GM12878 (cell line): ENCODE data around the gene FANCI. TPM values are rescaled to one million over a fixed set of nuclear protein-coding genes. Genes with fewer than 3 reads are reported as not detected.

Experiments used
- ATAC-seq: fragments of 200-7000 bp; cut with Tn5 transposase; 3 replicates; pipeline ENCODE4 v1.9.1; 2020; ENCODE audit warnings: mild to moderate bottlenecking, moderate library complexity
- BruUV-seq: library from RNA; stranded (reverse); fragments of 400-500 nt; replicated peaks from 2 replicates; lab custom pipeline; 2021; lab: Mats Ljungman, UMichigan
- CTCF ChIA-PET: fragments of 300-600 bp; sonication (Branson Sonifier 250); formaldehyde crosslinking; extraction: SDS; loops from one replicate; lab custom pipeline; 2021; ENCODE audit warnings: inconsistent platforms; lab: Yijun Ruan, JAX
- POLR2A ChIA-PET: fragments of 350-600 bp; formaldehyde crosslinking; extraction: SDS; loops from one replicate; lab custom pipeline; 2021; ENCODE audit warnings: inconsistent platforms; lab: Charles Lee
- RAD21 ChIA-PET: fragments of 300-600 bp; sonication (Branson Sonifier 250); formaldehyde crosslinking; loops from one replicate; lab custom pipeline; 2023; ENCODE audit warnings: antibody characterized with exemption; ENCODE audit not compliant: unreplicated experiment; lab: Charles Lee
- SMC1A ChIA-PET: fragments of 300-600 bp; sonication (Branson Sonifier 250); formaldehyde crosslinking; loops from one replicate; lab custom pipeline; 2023; ENCODE audit not compliant: unreplicated experiment, uncharacterized antibody; lab: Charles Lee
- DNase-seq: peaks from one replicate; pipeline ENCODE4 v3.0.0-alpha.2; 2011; ENCODE audit warnings: low read depth, low spot score
- FAIRE-seq: peaks from 3 replicates; lab custom pipeline; 2011; peaks lifted over from hg19 to GRCh38; lab: Jason Lieb, UNC
- H2AFZ ChIP-seq: 2 replicates; pipeline ENCODE4 v1.6.0; 2011; ENCODE audit warnings: low read depth, low read length, control low read depth; ENCODE audit not compliant: control insufficient read depth
- H3K27ac ChIP-seq: 2 replicates; pipeline ENCODE4 v1.5.1; 2011; ENCODE audit warnings: control low read depth; ENCODE audit not compliant: control insufficient read depth, insufficient read depth
- H3K27me3 ChIP-seq, 2 experiments: replicated peaks in 1 of 2; 2 replicates each; pipeline versions ENCODE4 v1.6.0 to v1.6.1; 2011; ENCODE audit warnings: low read length in 1 of 2; ENCODE audit not compliant: control insufficient read depth in 2 of 2, insufficient read depth in 2 of 2
- H3K36me3 ChIP-seq, 2 experiments: 2 replicates each; pipeline ENCODE4 v1.5.1; 2011; ENCODE audit warnings: low read length in 1 of 2; ENCODE audit not compliant: control insufficient read depth in 2 of 2, insufficient read depth in 2 of 2
- H3K4me1 ChIP-seq: 2 replicates; pipeline ENCODE4 v1.6.1; 2011; ENCODE audit warnings: mild to moderate bottlenecking, low read length, moderate library complexity, mixed read lengths; ENCODE audit not compliant: control insufficient read depth, insufficient read depth
- H3K4me2 ChIP-seq: 2 replicates; pipeline ENCODE4 v1.6.0; 2011; ENCODE audit warnings: control low read depth; ENCODE audit not compliant: control insufficient read depth, insufficient read depth
- H3K4me3 ChIP-seq: fragments of 200-600 bp; sonication (generic); 2 replicates; pipeline ENCODE4 v1.5.1; 2016
- H3K79me2 ChIP-seq: 2 replicates; pipeline ENCODE4 v1.6.0; 2011; ENCODE audit warnings: low read length; ENCODE audit not compliant: control insufficient read depth, insufficient read depth
- H3K9ac ChIP-seq: 2 replicates; pipeline ENCODE4 v1.8.0; 2011; ENCODE audit warnings: low read length, control low read depth, mixed read lengths; ENCODE audit not compliant: control insufficient read depth, insufficient read depth
- H3K9me3 ChIP-seq: replicated peaks from 3 replicates; pipeline ENCODE4 v1.5.1; 2011; ENCODE audit warnings: mild to moderate bottlenecking, low read length; ENCODE audit not compliant: control insufficient read depth, insufficient read depth
- H4K20me1 ChIP-seq: 2 replicates; pipeline ENCODE4 v1.6.0; 2011; ENCODE audit not compliant: control insufficient read depth, insufficient read depth
- ASH2L ChIP-seq: fragments of 300-600, 200-600 bp; sonication (generic); IDR thresholded peaks from 2 replicates; pipeline ENCODE4 v1.6.1; 2017; ENCODE audit warnings: low read depth, mild to moderate bottlenecking, borderline replicate concordance
- BMI1 ChIP-seq: fragments of 450-650 bp; IDR thresholded peaks from 2 replicates; pipeline ENCODE4 v1.6.1; 2016; ENCODE audit warnings: mild to moderate bottlenecking, moderate library complexity, borderline replicate concordance
- HDAC6 ChIP-seq: fragments of 200-600 bp; sonication (generic); IDR thresholded peaks from one replicate; pipeline ENCODE4 v1.8.0; 2017; ENCODE audit warnings: antibody characterized with exemption; ENCODE audit not compliant: unreplicated experiment
- NFYB ChIP-seq: IDR thresholded peaks from 2 replicates; pipeline ENCODE4 v1.6.1; 2011; ENCODE audit warnings: low read depth, mild to moderate bottlenecking, low read length, improper control_type of control experiment, moderate library complexity; ENCODE audit not compliant: insufficient read depth
- NKRF ChIP-seq: fragments of 450-650 bp; conservative IDR thresholded peaks from 2 replicates; pipeline ENCODE4 v1.6.1; 2017; ENCODE audit warnings: mild to moderate bottlenecking, moderate library complexity
- NR2C1 ChIP-seq: fragments of 450-650 bp; IDR thresholded peaks from 2 replicates; pipeline ENCODE4 v1.6.1; 2017; ENCODE audit warnings: antibody characterized with exemption, mild to moderate bottlenecking, moderate library complexity
- PML ChIP-seq: IDR thresholded peaks from 2 replicates; pipeline ENCODE4 v1.6.1; 2012; ENCODE audit warnings: low read length, inconsistent platforms
- POU2F2 ChIP-seq: IDR thresholded peaks from 3 replicates; pipeline ENCODE4 v1.6.1; 2011; ENCODE audit warnings: low read depth, mild to moderate bottlenecking, low read length, borderline replicate concordance
- RCOR1 ChIP-seq: conservative IDR thresholded peaks from 2 replicates; pipeline ENCODE4 v1.6.1; 2012; ENCODE audit warnings: low read depth, low read length, improper control_type of control experiment
- SIX5 ChIP-seq: IDR thresholded peaks from 2 replicates; pipeline ENCODE4 v1.6.1; 2011; ENCODE audit warnings: mild to moderate bottlenecking, low read depth, low read length, moderate library complexity; ENCODE audit not compliant: severe bottlenecking
- STAT1 ChIP-seq: fragments of 450-650 bp; conservative IDR thresholded peaks from 2 replicates; pipeline ENCODE4 v1.6.1; 2014; ENCODE audit warnings: antibody characterized with exemption, mild to moderate bottlenecking
- STAT3 ChIP-seq: IDR thresholded peaks from 2 replicates; pipeline ENCODE4 v1.6.1; 2011; ENCODE audit warnings: low read depth, low read length, improper control_type of control experiment
- TBL1XR1 ChIP-seq: IDR thresholded peaks from 2 replicates; pipeline ENCODE4 v1.6.1; 2012; ENCODE audit warnings: low read depth, low read length, improper control_type of control experiment
- ZBTB11 ChIP-seq: fragments of 450-650 bp; formaldehyde crosslinking; IDR thresholded peaks from 2 replicates; pipeline ENCODE4 v1.5.0; 2022; ENCODE audit warnings: mild to moderate bottlenecking, missing genetic modification characterization
- ZBTB40 ChIP-seq: fragments of 450-650 bp; IDR thresholded peaks from 2 replicates; pipeline ENCODE4 v1.6.1; 2016; ENCODE audit warnings: mild to moderate bottlenecking, moderate library complexity, borderline replicate concordance
- in situ Hi-C: fragments of 300-500 bp; cut with MboI; formaldehyde crosslinking; loops from 9 replicates; pipeline ENCODE4 v1.14.3; 2018; ENCODE audit warnings: mixed read lengths
- intact Hi-C: fragments of 100-400 bp; cut with micrococcal nuclease; formaldehyde crosslinking; loops from one replicate; pipeline ENCODE4 v1.14.2; 2022; ENCODE audit not compliant: unreplicated experiment
- polyA plus RNA-seq, 11 experiments: library from polyadenylated mRNA; depleted of rRNA in 4 of 11; unstranded in 6 of 11; stranded (reverse) in 5 of 11; fragments of >200 nt; fragmentation: Nextera tagmentation in 4 of 11; fragmentation: Illumina TruSeq in 1 of 11; extraction: Ambion mirVana in 4 of 11; extraction: Trizol in 1 of 11; gene quantifications; 1 replicate in 1 of 11; 2 replicates in 10 of 11; pipeline versions ENCODE4 v1.2.1 to v1.2.3, GENCODE V29; 2011 to 2016; ENCODE audit warnings: inconsistent platforms in 2 of 11, missing spikeins in 2 of 11, low read depth in 1 of 11
- total RNA-seq, 4 experiments: library from RNA; depleted of rRNA in 3 of 4; stranded (reverse); fragments of >200 nt in 3 of 4; fragmentation: Illumina TruSeq in 1 of 4; extraction: Trizol in 1 of 4; gene quantifications; 2 replicates each; pipeline versions ENCODE4 v1.2.1 to v1.2.3, GENCODE V29; 2013 to 2021

Gene FANCI
- total and polyA plus RNA-seq, 10 of the 15 experiments (the other 5 are each of a cell fraction or from before 2014, with no cell fraction given) = 38.1 to 129 (median 82.4) TPM

- no peak for TF ChIP-seq BMI1
- TF ChIP-seq NFYB = no peak
- TF ChIP-seq NR2C1 = no peak
- TF ChIP-seq STAT3 = no peak
- TF ChIP-seq ASH2L = no peak
- TF ChIP-seq STAT1 = no peak
- no peak for TF ChIP-seq TBL1XR1
- TF ChIP-seq POU2F2 = no peak
- TF ChIP-seq, all 136 proteins: peak for 0
These were observed 13.5 kb upstream of the FANCI start (continued) for GRCh38 chr15:89230277-89230676.

GRCh38 chr15:89231832-89232231 lies 11.9 kb upstream of the FANCI start:
- H4K20me1 ChIP-seq = no peaks in the 10 kb centered on the region
- in situ Hi-C loops = no loop called here
- H3K27me3 ChIP-seq = no peaks in the 10 kb centered on the region
- H3K27ac ChIP-seq = no peak overlapping the region
- ATAC-seq (no peak), FAIRE-seq (no peak), DNase-seq (no peak)
- no peak overlapping the region for H2AFZ ChIP-seq
- intact Hi-C loops = no loop called here
- H3K4me2 ChIP-seq = no peak overlapping the region
- BruUV-seq = no TSS peak
- POLR2A ChIA-PET = no interaction called here
- RAD21 ChIA-PET = no interaction called here
- no peaks in the 10 kb centered on the region for H3K4me1 ChIP-seq
- H3K9me3 ChIP-seq = no peaks in the 10 kb centered on the region
- H3K4me3 ChIP-seq = no peak overlapping the region
- SMC1A ChIA-PET = no interaction called here
- no peaks in the 10 kb centered on the region for H3K36me3 ChIP-seq
- H3K9ac ChIP-seq = no peak overlapping the region
- no peaks in the 10 kb centered on the region for H3K79me2 ChIP-seq
- CTCF ChIA-PET = interaction anchor here (1.1 kb wide), 1 partner anchor 12 kb away, joined by 3 read pairs; the partner anchor contains the start of gene FANCI
- TF ChIP-seq SIX5 = no peak
- TF ChIP-seq NKRF = no peak
- no peak for TF ChIP-seq HDAC6
- TF ChIP-seq ZBTB40 = no peak
- no peak for TF ChIP-seq PML
- TF ChIP-seq ZBTB11 (CRISPR knock-in tag) = no peak
- TF ChIP-seq RCOR1 = no peak
